Measurements from ENCODE around the gene STARD13.

The STARD13 gene

GRCh38 chr13:33107361-33107760, 178.2 kb downstream of the STARD13 start:
- Histone ChIP-seq H3K4me3 (ENCODE audit: low read depth, low read length) (no peak overlapping the region), H3K36me3 (ENCODE audit: control insufficient read depth, insufficient read depth, low read length) (no peaks in the 10 kb centered on the region), H3K4me1 (ENCODE audit: control insufficient read depth, insufficient read depth, low read length) (no peaks in the 10 kb centered on the region), H3K9ac (ENCODE audit: low read depth, low read length) (no peak overlapping the region), H3K9me3 (ENCODE audit: control insufficient read depth, insufficient read depth, low read length) (no peaks in the 10 kb centered on the region), H3K27me3 (ENCODE audit: control insufficient read depth, insufficient read depth, low read length) (no peaks in the 10 kb centered on the region), H3K27ac (ENCODE audit: low read depth, low read length) (no peak overlapping the region)

- Histone ChIP-seq H3K27ac (ENCODE audit: low read depth, low read length) (no peak overlapping the region), H3K9me3 (ENCODE audit: control insufficient read depth, insufficient read depth, low read length) (no peaks in the 10 kb centered on the region), H3K36me3 (ENCODE audit: control insufficient read depth, insufficient read depth, low read length) (no peaks in the 10 kb centered on the region), H3K9ac (ENCODE audit: low read depth, low read length) (no peak overlapping the region), H3K27me3 (ENCODE audit: control insufficient read depth, insufficient read depth, low read length) (no peaks in the 10 kb centered on the region), H3K4me3 (ENCODE audit: low read depth, low read length) (no peak overlapping the region), H3K4me1 (ENCODE audit: control insufficient read depth, insufficient read depth, low read length) (no peaks in the 10 kb centered on the region)
Observed at GRCh38 chr13:33106656-33107360, 178.7 kb downstream of the STARD13 start.

GRCh38 chr13:33105387-33106005, 180.1 kb downstream of the STARD13 start:
- H3K36me3 ChIP-seq (ENCODE audit: control insufficient read depth, insufficient read depth, low read length), result no peaks in the 10 kb centered on the region
- H3K9ac ChIP-seq (ENCODE audit: low read depth, low read length), result no peak overlapping the region
- H3K27ac ChIP-seq (ENCODE audit: low read depth, low read length), result no peak overlapping the region
- H3K27me3 ChIP-seq (ENCODE audit: control insufficient read depth, insufficient read depth, low read length), result no peaks in the 10 kb centered on the region
- H3K4me1 ChIP-seq (ENCODE audit: control insufficient read depth, insufficient read depth, low read length), result no peaks in the 10 kb centered on the region
- no peak overlapping the region for H3K4me3 ChIP-seq (ENCODE audit: low read depth, low read length)
- no peaks in the 10 kb centered on the region for H3K9me3 ChIP-seq (ENCODE audit: control insufficient read depth, insufficient read depth, low read length)

GRCh38 chr13:33103457-33103856, 182.1 kb downstream of the STARD13 start:
- Histone ChIP-seq H3K9ac (ENCODE audit: low read depth, low read length) (no peak overlapping the region), H3K9me3 (ENCODE audit: control insufficient read depth, insufficient read depth, low read length) (no peaks in the 10 kb centered on the region), H3K27me3 (ENCODE audit: control insufficient read depth, insufficient read depth, low read length) (no peaks in the 10 kb centered on the region), H3K27ac (ENCODE audit: low read depth, low read length) (no peak overlapping the region), H3K4me1 (ENCODE audit: control insufficient read depth, insufficient read depth, low read length) (no peaks in the 10 kb centered on the region), H3K36me3 (ENCODE audit: control insufficient read depth, insufficient read depth, low read length) (no peaks in the 10 kb centered on the region), H3K4me3 (ENCODE audit: low read depth, low read length) (no peak overlapping the region)

- H3K27me3 ChIP-seq (ENCODE audit: control insufficient read depth, insufficient read depth, low read length), result no peaks in the 10 kb centered on the region
- H3K4me3 ChIP-seq (ENCODE audit: low read depth, low read length), result no peak overlapping the region
- no peak overlapping the region for H3K27ac ChIP-seq (ENCODE audit: low read depth, low read length)
- H3K9me3 ChIP-seq (ENCODE audit: control insufficient read depth, insufficient read depth, low read length), result no peaks in the 10 kb centered on the region
- H3K9ac ChIP-seq (ENCODE audit: low read depth, low read length), result no peak overlapping the region
- H3K36me3 ChIP-seq (ENCODE audit: control insufficient read depth, insufficient read depth, low read length), result no peaks in the 10 kb centered on the region
- H3K4me1 ChIP-seq (ENCODE audit: control insufficient read depth, insufficient read depth, low read length), result no peaks in the 10 kb centered on the region
Observed at GRCh38 chr13:33101835-33102234, 183.7 kb downstream of the STARD13 start.

- Histone ChIP-seq H3K9ac (ENCODE audit: low read depth, low read length) (no peak overlapping the region), H3K4me3 (ENCODE audit: low read depth, low read length) (no peak overlapping the region), H3K27ac (ENCODE audit: low read depth, low read length) (no peak overlapping the region), H3K36me3 (ENCODE audit: control insufficient read depth, insufficient read depth, low read length) (no peaks in the 10 kb centered on the region), H3K4me1 (ENCODE audit: control insufficient read depth, insufficient read depth, low read length) (no peaks in the 10 kb centered on the region), H3K9me3 (ENCODE audit: control insufficient read depth, insufficient read depth, low read length) (no peaks in the 10 kb centered on the region), H3K27me3 (ENCODE audit: control insufficient read depth, insufficient read depth, low read length) (no peaks in the 10 kb centered on the region)
Observed at GRCh38 chr13:33100886-33101285, 184.7 kb downstream of the STARD13 start.

GRCh38 chr13:33099860-33100259, 185.7 kb downstream of the STARD13 start:
- Histone ChIP-seq H3K9ac (ENCODE audit: low read depth, low read length) (no peak overlapping the region), H3K4me1 (ENCODE audit: control insufficient read depth, insufficient read depth, low read length) (no peaks in the 10 kb centered on the region), H3K36me3 (ENCODE audit: control insufficient read depth, insufficient read depth, low read length) (no peaks in the 10 kb centered on the region), H3K9me3 (ENCODE audit: control insufficient read depth, insufficient read depth, low read length) (no peaks in the 10 kb centered on the region), H3K27ac (ENCODE audit: low read depth, low read length) (no peak overlapping the region), H3K27me3 (ENCODE audit: control insufficient read depth, insufficient read depth, low read length) (no peaks in the 10 kb centered on the region), H3K4me3 (ENCODE audit: low read depth, low read length) (no peak overlapping the region)

- no peaks in the 10 kb centered on the region for H3K36me3 ChIP-seq (ENCODE audit: control insufficient read depth, insufficient read depth, low read length)
- peaks cover 8% of the 10 kb centered on the region for H3K4me1 ChIP-seq (ENCODE audit: control insufficient read depth, insufficient read depth, low read length)
- peaks cover 2% of the 10 kb centered on the region; the same call in 1 of the 2 replicates for H3K9me3 ChIP-seq (ENCODE audit: control insufficient read depth, insufficient read depth, low read length)
- H3K27ac ChIP-seq (ENCODE audit: low read depth, low read length), result no peak overlapping the region
- no peak overlapping the region for H3K4me3 ChIP-seq (ENCODE audit: low read depth, low read length)
- no peaks in the 10 kb centered on the region for H3K27me3 ChIP-seq (ENCODE audit: control insufficient read depth, insufficient read depth, low read length)
- H3K9ac ChIP-seq (ENCODE audit: low read depth, low read length), result no peak overlapping the region
Observed at GRCh38 chr13:33096886-33097605, 188.5 kb downstream of the STARD13 start.

GRCh38 chr13:33092073-33092987, 193.2 kb downstream of the STARD13 start:
- peaks cover 17% of the 10 kb centered on the region for H3K4me1 ChIP-seq (ENCODE audit: control insufficient read depth, insufficient read depth, low read length)
- peak overlapping the region; percentile 7 for H3K27ac ChIP-seq (ENCODE audit: low read depth, low read length)
- H3K9me3 ChIP-seq (ENCODE audit: control insufficient read depth, insufficient read depth, low read length), result peaks cover 2% of the 10 kb centered on the region; the same call in 1 of the 2 replicates
- no peaks in the 10 kb centered on the region for H3K27me3 ChIP-seq (ENCODE audit: control insufficient read depth, insufficient read depth, low read length)
- no peak overlapping the region for H3K9ac ChIP-seq (ENCODE audit: low read depth, low read length)
- no peaks in the 10 kb centered on the region for H3K36me3 ChIP-seq (ENCODE audit: control insufficient read depth, insufficient read depth, low read length)
- no peak overlapping the region for H3K4me3 ChIP-seq (ENCODE audit: low read depth, low read length)

- H3K36me3 ChIP-seq (ENCODE audit: control insufficient read depth, insufficient read depth, low read length), result no peaks in the 10 kb centered on the region
- H3K27me3 ChIP-seq (ENCODE audit: control insufficient read depth, insufficient read depth, low read length), result no peaks in the 10 kb centered on the region
- H3K27ac ChIP-seq (ENCODE audit: low read depth, low read length), result no peak overlapping the region
- peaks cover 17% of the 10 kb centered on the region for H3K4me1 ChIP-seq (ENCODE audit: control insufficient read depth, insufficient read depth, low read length)
- no peak overlapping the region for H3K4me3 ChIP-seq (ENCODE audit: low read depth, low read length)
- peaks cover 2% of the 10 kb centered on the region; the same call in 1 of the 2 replicates for H3K9me3 ChIP-seq (ENCODE audit: control insufficient read depth, insufficient read depth, low read length)
- H3K9ac ChIP-seq (ENCODE audit: low read depth, low read length), result no peak overlapping the region
Observed at GRCh38 chr13:33091415-33091774, 194.2 kb downstream of the STARD13 start.
